ENCODE results near the gene FTHL17. TPM values are rescaled to one million over a fixed set of nuclear protein-coding genes. Genes with fewer than 3 reads are reported as not detected.

FTHL17 gene
- total RNA-seq, 1 experiment from 2014 or later, result not detected

- DNase-seq (ENCODE audit: low read depth), result peak; percentile 30
Measured at GRCh38 chrX:31038575-31039326, 33.1 kb downstream of the FTHL17 start.

- DNase-seq (ENCODE audit: low read depth), result peak; percentile 62
Measured at GRCh38 chrX:31036895-31037294, 34.9 kb downstream of the FTHL17 start.

- DNase-seq (ENCODE audit: low read depth), result no peak
Measured at GRCh38 chrX:31027351-31027750, 44.5 kb downstream of the FTHL17 start.

GRCh38 chrX:31024866-31025265, 47.0 kb downstream of the FTHL17 start:
- no peak for DNase-seq (ENCODE audit: low read depth)

- DNase-seq (ENCODE audit: low read depth), result no peak
Measured at GRCh38 chrX:31021537-31021936, 50.3 kb downstream of the FTHL17 start.

Other genes with a start within 250 kb of the FTHL17 start
- 18.6 and 22.0 TPM in 2 replicates for gene TAB3, start 182.8 kb downstream of the FTHL17 start, total RNA-seq (2014; rRNA removed; shearing (Covaris generic))